GM18858 (cell line): ENCODE data around the gene PUDP.

Experiments used
- ATAC-seq: cut with Tn5 transposase; IDR thresholded peaks from one replicate; pipeline ENCODE4 v1.9.1; 2021; ENCODE audit not compliant: unreplicated experiment

The PUDP gene

GRCh38 chrX:7147413-7147977 is 458 bp downstream of the PUDP start, which contains the start of gene STS:
STS (plus strand) TSS chrX:7147712; CDS start chrX:7253200, 105,488 bp downstream.
- peak; percentile 25 for ATAC-seq

- ATAC-seq: no peak
Measured at GRCh38 chrX:7146703-7147412, 1.1 kb downstream of the PUDP start.

GRCh38 chrX:7146020-7146702 is 1.8 kb downstream of the PUDP start:
- no peak for ATAC-seq

GRCh38 chrX:7145454-7145853 is 2.5 kb downstream of the PUDP start:
- ATAC-seq: no peak

- ATAC-seq: no peak
Measured at GRCh38 chrX:7143941-7144525, 3.9 kb downstream of the PUDP start.

- ATAC-seq: no peak
Measured at GRCh38 chrX:7143076-7143475, 4.9 kb downstream of the PUDP start.

- ATAC-seq: no peak
Measured at GRCh38 chrX:7139202-7140081, 8.5 kb downstream of the PUDP start.

- no peak for ATAC-seq
Measured at GRCh38 chrX:7134981-7135380, 13.0 kb downstream of the PUDP start.

- ATAC-seq: no peak
Measured at GRCh38 chrX:7133050-7133440, 14.9 kb downstream of the PUDP start.

- peak; percentile 70 for ATAC-seq
Measured at GRCh38 chrX:7132335-7133049, 15.5 kb downstream of the PUDP start.

GRCh38 chrX:7131621-7132020 is 16.3 kb downstream of the PUDP start:
- ATAC-seq: no peak

- no peak for ATAC-seq
Measured at GRCh38 chrX:7127056-7127455, 20.9 kb downstream of the PUDP start.

- ATAC-seq: no peak
Measured at GRCh38 chrX:7120878-7121219, 27.1 kb downstream of the PUDP start.

- ATAC-seq: no peak
Measured at GRCh38 chrX:7119950-7120877, 27.7 kb downstream of the PUDP start.

GRCh38 chrX:7117587-7117986 is 30.4 kb downstream of the PUDP start:
- peak; percentile 28 for ATAC-seq

GRCh38 chrX:7116081-7116480 is 31.9 kb downstream of the PUDP start:
- no peak for ATAC-seq

GRCh38 chrX:7115557-7115956 is 32.4 kb downstream of the PUDP start:
- ATAC-seq: peak; percentile 65

GRCh38 chrX:7112071-7112470 is 35.9 kb downstream of the PUDP start:
- no peak for ATAC-seq

GRCh38 chrX:7111518-7111917 is 36.4 kb downstream of the PUDP start:
- ATAC-seq: no peak
